H9 (cell line): ENCODE measurements around the gene ROBO1. TPM values are rescaled to one million over a fixed set of nuclear protein-coding genes. Genes with fewer than 3 reads are reported as not detected.

Source experiments
- DNase-seq: peaks from one replicate; pipeline ENCODE4 v3.0.0-alpha.2; 2017
- H2AFZ ChIP-seq: one replicate; pipeline ENCODE4 v1.6.1; 2013; ENCODE audit warnings: mild to moderate bottlenecking, low read length, control low read depth, moderate library complexity
- H2AK5ac ChIP-seq: 2 replicates; pipeline ENCODE4 v1.6.1; 2013; ENCODE audit warnings: low read length, control low read depth, mixed read lengths; ENCODE audit not compliant: insufficient read length
- H2BK120ac ChIP-seq: one replicate; pipeline ENCODE4 v1.6.1; 2013; ENCODE audit warnings: low read depth, mild to moderate bottlenecking, low read length, control low read depth, inconsistent platforms; ENCODE audit not compliant: poor library complexity, severe bottlenecking
- H2BK12ac ChIP-seq: 2 replicates; pipeline ENCODE4 v1.6.1; 2013; ENCODE audit warnings: low read length, control low read depth, mixed read lengths, low read depth; ENCODE audit not compliant: insufficient read length
- H2BK15ac ChIP-seq: 2 replicates; pipeline ENCODE4 v1.6.1; 2013; ENCODE audit warnings: low read depth, low read length, control low read depth
- H2BK20ac ChIP-seq: one replicate; pipeline ENCODE4 v1.6.1; 2013; ENCODE audit warnings: low read depth, mild to moderate bottlenecking, low read length, control low read depth, inconsistent platforms; ENCODE audit not compliant: poor library complexity, severe bottlenecking
- H2BK5ac ChIP-seq: 2 replicates; pipeline ENCODE4 v1.6.1; 2013; ENCODE audit warnings: low read length, control low read depth, mixed read lengths; ENCODE audit not compliant: insufficient read length
- H3K14ac ChIP-seq: 2 replicates; pipeline ENCODE4 v1.6.1; 2013; ENCODE audit warnings: low read length, control low read depth; ENCODE audit not compliant: insufficient read depth
- H3K18ac ChIP-seq: 2 replicates; pipeline ENCODE4 v1.6.1; 2013; ENCODE audit warnings: low read depth, mild to moderate bottlenecking, mixed read lengths, low read length, control low read depth; ENCODE audit not compliant: insufficient read length
- H3K23ac ChIP-seq: 2 replicates; pipeline ENCODE4 v1.6.1; 2013; ENCODE audit warnings: low read length, control low read depth, mixed read lengths, low read depth; ENCODE audit not compliant: insufficient read length
- H3K23me2 ChIP-seq: 2 replicates; pipeline ENCODE4 v1.6.1; 2013; ENCODE audit warnings: low read depth, mild to moderate bottlenecking, mixed read lengths, low read length, control low read depth; ENCODE audit not compliant: insufficient read length, poor library complexity, severe bottlenecking
- H3K27ac ChIP-seq: 2 replicates; pipeline ENCODE4 v1.5.1; 2013; ENCODE audit warnings: low read length, control low read depth, mixed read lengths, low read depth; ENCODE audit not compliant: insufficient read length
- H3K27me3 ChIP-seq: 2 replicates; pipeline ENCODE4 v1.6.1; 2013; ENCODE audit warnings: low read length, control low read depth, inconsistent platforms; ENCODE audit not compliant: insufficient read depth
- H3K4ac ChIP-seq: 2 replicates; pipeline ENCODE4 v1.6.1; 2013; ENCODE audit warnings: low read depth, mild to moderate bottlenecking, control low read depth, inconsistent platforms, low read length, moderate library complexity
- H3K4me1 ChIP-seq: 2 replicates; pipeline ENCODE4 v1.6.1; 2013; ENCODE audit warnings: low read length, control low read depth, inconsistent platforms; ENCODE audit not compliant: insufficient read depth
- H3K4me2 ChIP-seq: 2 replicates; pipeline ENCODE4 v1.6.1; 2013; ENCODE audit warnings: low read length, control low read depth, mixed read lengths; ENCODE audit not compliant: insufficient read length, insufficient read depth
- H3K56ac ChIP-seq: 2 replicates; pipeline ENCODE4 v1.6.1; 2013; ENCODE audit warnings: low read depth, mild to moderate bottlenecking, mixed read lengths, low read length, control low read depth; ENCODE audit not compliant: insufficient read length
- H3K79me1 ChIP-seq: 2 replicates; pipeline ENCODE4 v1.6.1; 2013; ENCODE audit warnings: low read depth, mild to moderate bottlenecking, moderate library complexity, low read length, control low read depth, inconsistent platforms; ENCODE audit not compliant: insufficient read depth, poor library complexity, severe bottlenecking
- H3K79me2 ChIP-seq: 2 replicates; pipeline ENCODE4 v1.6.1; 2013; ENCODE audit warnings: low read length, control low read depth, inconsistent platforms; ENCODE audit not compliant: insufficient read depth
- H3K9ac ChIP-seq: 2 replicates; pipeline ENCODE4 v1.6.1; 2013; ENCODE audit warnings: low read length, control low read depth, mixed read lengths; ENCODE audit not compliant: insufficient read length; ENCODE audit errors: extremely low read depth
- H3K9me3 ChIP-seq: one replicate; pipeline ENCODE4 v1.6.1; 2013; ENCODE audit warnings: low read depth, low read length, inconsistent platforms; ENCODE audit not compliant: control insufficient read depth
- H3T11ph ChIP-seq: one replicate; pipeline ENCODE4 v1.6.1; 2013; ENCODE audit warnings: mild to moderate bottlenecking, low read length, control low read depth, inconsistent platforms
- H4K20me1 ChIP-seq: one replicate; pipeline ENCODE4 v1.6.1; 2013; ENCODE audit not compliant: control insufficient read depth, insufficient read length, insufficient read depth
- H4K5ac ChIP-seq: 2 replicates; pipeline ENCODE4 v1.6.1; 2013; ENCODE audit warnings: low read depth, mild to moderate bottlenecking, mixed read lengths, low read length, control low read depth; ENCODE audit not compliant: insufficient read length
- H4K8ac ChIP-seq: replicated peaks from 2 replicates; pipeline ENCODE4 v1.6.1; 2013; ENCODE audit warnings: low read length, control low read depth, mixed read lengths, low read depth; ENCODE audit not compliant: insufficient read length
- H4K91ac ChIP-seq: 2 replicates; pipeline ENCODE4 v1.6.1; 2013; ENCODE audit warnings: low read depth, mild to moderate bottlenecking, moderate library complexity, mixed read lengths, low read length, control low read depth; ENCODE audit not compliant: insufficient read length
- H3K27ac Mint-ChIP-seq, 3 experiments: 2 replicates in 2 of 3; 3 replicates in 1 of 3; pipeline ENCODE4 v1.8.0; 2020 to 2021; ENCODE audit warnings: mixed read lengths in 3 of 3, mild to moderate bottlenecking in 1 of 3, moderate library complexity in 1 of 3
- H3K27me3 Mint-ChIP-seq: 2 replicates; pipeline ENCODE4 v1.8.0; 2021; ENCODE audit warnings: low read depth, mild to moderate bottlenecking, moderate library complexity, mixed read lengths
- H3K36me3 Mint-ChIP-seq, 3 experiments: 2 replicates in 2 of 3; 3 replicates in 1 of 3; pipeline ENCODE4 v1.8.0; 2020 to 2021; ENCODE audit warnings: low read depth in 3 of 3, mixed read lengths in 3 of 3; ENCODE audit not compliant: insufficient read depth in 1 of 3
- H3K4me1 Mint-ChIP-seq, 2 experiments: 2 replicates each; pipeline ENCODE4 v1.8.0; 2020; ENCODE audit warnings: mixed read lengths in 2 of 2
- H3K4me3 Mint-ChIP-seq, 2 experiments: 2 replicates in 1 of 2; 3 replicates in 1 of 2; pipeline ENCODE4 v1.8.0; 2020 to 2021; ENCODE audit warnings: mild to moderate bottlenecking in 2 of 2, mixed read lengths in 2 of 2, moderate library complexity in 1 of 2
- H3K9me3 Mint-ChIP-seq, 2 experiments: 2 replicates in 1 of 2; 3 replicates in 1 of 2; pipeline ENCODE4 v1.8.0; 2020; ENCODE audit warnings: mild to moderate bottlenecking in 2 of 2, mixed read lengths in 2 of 2, moderate library complexity in 1 of 2
- CTCF ChIP-seq: fragments of 200-600 bp; sonication (generic); conservative IDR thresholded peaks from 3 replicates; pipeline ENCODE4 v1.8.0; 2021; ENCODE audit warnings: antibody characterized with exemption, mild to moderate bottlenecking
- WGBS: extraction: QIAGEN DNeasy Blood & Tissue Kit; methylation state at CpG from one replicate; pipeline ENCODE4 v1.1.7; 2013; ENCODE audit warnings: missing lambda C conversion rate, low lambda C conversion rate, mixed read lengths; ENCODE audit not compliant: insufficient read length; ENCODE audit errors: extremely low coverage; 5-methylcytosine and 5-hydroxymethylcytosine counted together
- total RNA-seq: library from RNA; stranded (reverse); gene quantifications from 2 replicates; pipeline ENCODE4 v1.2.1, GENCODE V29; 2021

ROBO1 gene
- total RNA-seq, 1 experiment from 2014 or later, result 62.7 TPM

GRCh38 chr3:79467721-79468120 is 300.1 kb downstream of the ROBO1 start:
- Histone ChIP-seq H2AFZ (no peak overlapping the region), H3K79me1 (no peaks in the 10 kb centered on the region), H3K23me2 (no peaks in the 10 kb centered on the region), H3K14ac (no peak overlapping the region), H3K18ac (no peak overlapping the region), H3K9ac (no peak overlapping the region), H3K9me3 (no peaks in the 10 kb centered on the region), H3K79me2 (no peaks in the 10 kb centered on the region), H2BK15ac (no peak overlapping the region), H3K4me2 (no peak overlapping the region), H3K4me1 (peaks cover 3% of the 10 kb centered on the region; the same call in 1 of the 2 replicates), H2AK5ac (no peak overlapping the region), H2BK12ac (no peak overlapping the region), H3T11ph (no peak overlapping the region), H4K8ac (no peak overlapping the region), H2BK5ac (no peak overlapping the region), H3K23ac (no peak overlapping the region), H4K5ac (no peak overlapping the region), H3K4ac (no peak overlapping the region), H3K27me3 (no peaks in the 10 kb centered on the region), H3K56ac (no peak overlapping the region), H2BK20ac (no peak overlapping the region), H4K91ac (no peak overlapping the region), H2BK120ac (no peak overlapping the region), H4K20me1 (no peaks in the 10 kb centered on the region), H3K27ac (no peak overlapping the region)
- no CpG with 5 or more reads among the region's 3 CpGs for WGBS
- no peak for TF ChIP-seq CTCF
- DNase-seq, result peak; percentile 54
- Mint-ChIP-seq H3K36me3 (no peaks in the 10 kb centered on the region), H3K4me1 (peaks cover 5 to 9% of the 10 kb centered on the region in 2 experiments; a peak in 3 of 4 replicates), H3K9me3 (peaks cover 0 to 4% of the 10 kb centered on the region in 2 experiments; a peak in 2 of 5 replicates), H3K27me3 (no peaks in the 10 kb centered on the region), H3K4me3 (no peak overlapping the region), H3K27ac (peak overlapping the region in 1 of 3 experiments; percentile 68; a peak in 1 of 7 replicates)
